GM23248 (cell line): ENCODE measurements around the gene CDHR3. TPM values are rescaled to one million over a fixed set of nuclear protein-coding genes. Genes with fewer than 3 reads are reported as not detected.

ENCODE experiments used
- DNase-seq: peaks from one replicate; pipeline ENCODE4 v3.0.0-alpha.2; 2015
- H2AFZ ChIP-seq: fragments of 200-600 bp; sonication (generic); 2 replicates; pipeline ENCODE4 v1.6.1; 2016; ENCODE audit warnings: antibody characterized with exemption
- H3F3A ChIP-seq: fragments of 200-600 bp; sonication (generic); 2 replicates; pipeline ENCODE4 v1.6.1; 2016; ENCODE audit warnings: mild to moderate bottlenecking, antibody characterized with exemption, mixed run types; ENCODE audit not compliant: insufficient read depth
- H3K27ac ChIP-seq: fragments of 200-600 bp; sonication (generic); 2 replicates; pipeline ENCODE4 v1.5.1; 2016; ENCODE audit warnings: mild to moderate bottlenecking
- H3K27me3 ChIP-seq: fragments of 200-600 bp; sonication (generic); replicated peaks from 2 replicates; pipeline ENCODE4 v1.6.1; 2016; ENCODE audit warnings: mild to moderate bottlenecking; ENCODE audit not compliant: insufficient read depth
- H3K36me3 ChIP-seq: fragments of 200-600 bp; sonication (generic); 2 replicates; pipeline ENCODE4 v1.6.1; 2016; ENCODE audit warnings: low read depth, mild to moderate bottlenecking
- H3K4me1 ChIP-seq: fragments of 200-600 bp; sonication (generic); 2 replicates; pipeline ENCODE4 v1.6.1; 2016; ENCODE audit warnings: mild to moderate bottlenecking; ENCODE audit not compliant: insufficient read depth
- H3K4me2 ChIP-seq: fragments of 200-600 bp; sonication (generic); one replicate; pipeline ENCODE4 v1.6.1; 2016; ENCODE audit warnings: mild to moderate bottlenecking; ENCODE audit not compliant: unreplicated experiment
- H3K4me3 ChIP-seq: fragments of 200-600 bp; sonication (generic); 2 replicates; pipeline ENCODE4 v1.5.1; 2016; ENCODE audit warnings: mild to moderate bottlenecking
- H3K79me2 ChIP-seq: fragments of 200-600 bp; sonication (generic); 2 replicates; pipeline ENCODE4 v1.6.1; 2016; ENCODE audit warnings: mild to moderate bottlenecking; ENCODE audit not compliant: insufficient read depth
- H3K9ac ChIP-seq: fragments of 200-600 bp; sonication (generic); 2 replicates; pipeline ENCODE4 v1.6.1; 2016; ENCODE audit warnings: mild to moderate bottlenecking
- H3K9me2 ChIP-seq: fragments of 200-600 bp; sonication (generic); 2 replicates; pipeline ENCODE4 v1.6.1; 2016; ENCODE audit warnings: mixed run types, mild to moderate bottlenecking, moderate library complexity; ENCODE audit not compliant: insufficient read depth
- H3K9me3 ChIP-seq: fragments of 200-600 bp; sonication (generic); one replicate; pipeline ENCODE4 v1.6.1; 2017; ENCODE audit warnings: low read depth
- H4K20me1 ChIP-seq: fragments of 200-600 bp; sonication (generic); 2 replicates; pipeline ENCODE4 v1.6.0; 2016; ENCODE audit not compliant: insufficient read depth
- EZH2 ChIP-seq: fragments of 200-600 bp; sonication (generic); IDR thresholded peaks from 2 replicates; pipeline ENCODE4 v1.6.1; 2018; ENCODE audit warnings: antibody characterized with exemption, mild to moderate bottlenecking; ENCODE audit not compliant: insufficient read depth, poor library complexity, severe bottlenecking
- EZH2phosphoT487 ChIP-seq: fragments of 200-600 bp; sonication (generic); IDR thresholded peaks from 2 replicates; pipeline ENCODE4 v1.6.1; 2018; ENCODE audit warnings: antibody characterized with exemption, moderate library complexity, mild to moderate bottlenecking, low read depth; ENCODE audit not compliant: insufficient read depth
- WGBS, 2 experiments: methylation state at CpG; one replicate each; pipeline ENCODE4 v1.1.6; 2015 to 2017; ENCODE audit warnings: low lambda C conversion rate in 2 of 2, low coverage in 1 of 2; ENCODE audit errors: missing lambda C conversion rate in 2 of 2; 5-methylcytosine and 5-hydroxymethylcytosine counted together
- in situ Hi-C: fragments of 300-500 bp; cut with MboI; formaldehyde crosslinking; loops from 2 replicates; pipeline ENCODE4 v1.15.0; 2020
- polyA plus RNA-seq: library from polyadenylated mRNA; unstranded; fragments of >200 nt; fragmentation: Nextera tagmentation; extraction: Ambion mirVana; gene quantifications from 2 replicates; pipeline ENCODE4 v1.2.1, GENCODE V29; 2016
- total RNA-seq: library from RNA; depleted of rRNA; stranded (reverse); fragments of >200 nt; shearing (Covaris generic); gene quantifications from 2 replicates; pipeline ENCODE4 v1.2.3, GENCODE V29; 2014

Gene CDHR3
- total and polyA plus RNA-seq, 2 experiments from 2014 or later = 2.6 to 3.6 TPM

- Histone ChIP-seq H3K4me2 (no peak overlapping the region), H3K9ac (no peak overlapping the region), H3K36me3 (no peaks in the 10 kb centered on the region), H2AFZ (no peak overlapping the region), H3F3A (no peaks in the 10 kb centered on the region), H3K4me1 (no peaks in the 10 kb centered on the region), H3K79me2 (no peaks in the 10 kb centered on the region), H3K9me3 (no peaks in the 10 kb centered on the region), H4K20me1 (no peaks in the 10 kb centered on the region), H3K27me3 (no peaks in the 10 kb centered on the region), H3K9me2 (no peaks in the 10 kb centered on the region), H3K27ac (no peak overlapping the region), H3K4me3 (no peak overlapping the region)
- in situ Hi-C loops = no loop called here
- DNase-seq = no peak
- TF ChIP-seq EZH2 = no peak
- TF ChIP-seq EZH2phosphoT487 = no peak
- WGBS, 2 experiments = 75 to 78% methylated on average over 10 of the region's 10 CpGs
These were observed 68.4 kb downstream of the CDHR3 start for GRCh38 chr7:106031300-106032035.

- Histone ChIP-seq H2AFZ (no peak overlapping the region), H3K79me2 (no peaks in the 10 kb centered on the region)
- 75 to 89% methylated on average over 3 of the region's 3 CpGs for WGBS, 2 experiments
These were observed 69.2 kb downstream of the CDHR3 start for GRCh38 chr7:106032295-106032694.

GRCh38 chr7:106033735-106034134, 70.7 kb downstream of the CDHR3 start:
- H3K4me3 ChIP-seq = no peak overlapping the region
- H2AFZ ChIP-seq = no peak overlapping the region
- DNase-seq = no peak
- H3K36me3 ChIP-seq = no peaks in the 10 kb centered on the region
- H3K4me1 ChIP-seq = 0 out of 2 replicates have a peak, but pooled peaks cover under 1% of the 10 kb centered on the region
- H3K79me2 ChIP-seq = no peaks in the 10 kb centered on the region
- no peaks in the 10 kb centered on the region for H3K9me3 ChIP-seq
- 0 out of 2 replicates have a peak, but pooled peaks cover 1% of the 10 kb centered on the region for H3F3A ChIP-seq
- no peak overlapping the region for H3K4me2 ChIP-seq
- TF ChIP-seq EZH2 = no peak
- no peak for TF ChIP-seq EZH2phosphoT487
- no peak overlapping the region for H3K9ac ChIP-seq
- no peak overlapping the region for H3K27ac ChIP-seq
- H4K20me1 ChIP-seq = no peaks in the 10 kb centered on the region
- H3K27me3 ChIP-seq = no peaks in the 10 kb centered on the region
- no peaks in the 10 kb centered on the region for H3K9me2 ChIP-seq
- in situ Hi-C loops = no loop called here

More at GRCh38 chr7:106032295-106032694, 69.2 kb downstream of the CDHR3 start:
- no peaks in the 10 kb centered on the region for H3K4me1 ChIP-seq
- DNase-seq = no peak
- no peaks in the 10 kb centered on the region for H4K20me1 ChIP-seq
- no peaks in the 10 kb centered on the region for H3F3A ChIP-seq
- H3K27me3 ChIP-seq = no peaks in the 10 kb centered on the region
- no peak overlapping the region for H3K4me2 ChIP-seq
- in situ Hi-C loops = no loop called here
- no peak overlapping the region for H3K9ac ChIP-seq
- H3K4me3 ChIP-seq = no peak overlapping the region
- H3K27ac ChIP-seq = no peak overlapping the region
- H3K9me2 ChIP-seq = no peaks in the 10 kb centered on the region
- H3K36me3 ChIP-seq = no peaks in the 10 kb centered on the region
- no peaks in the 10 kb centered on the region for H3K9me3 ChIP-seq
- TF ChIP-seq EZH2phosphoT487 (no peak), EZH2 (no peak)

- in situ Hi-C loops = no loop called here
- H3K4me2 ChIP-seq = no peak overlapping the region
- no peaks in the 10 kb centered on the region for H3K79me2 ChIP-seq
- no peak overlapping the region for H3K4me3 ChIP-seq
- DNase-seq = no peak
- WGBS, 2 experiments = 89 to 92% methylated on average over 2 of the region's 2 CpGs
- no peaks in the 10 kb centered on the region for H3K36me3 ChIP-seq
- TF ChIP-seq EZH2phosphoT487 = no peak
- no peak for TF ChIP-seq EZH2
- no peaks in the 10 kb centered on the region for H3K9me2 ChIP-seq
- H3K27ac ChIP-seq = no peak overlapping the region
- H2AFZ ChIP-seq = no peak overlapping the region
- no peaks in the 10 kb centered on the region for H4K20me1 ChIP-seq
- H3F3A ChIP-seq = peaks cover 8% of the 10 kb centered on the region; the same call in 1 of the 2 replicates
- no peaks in the 10 kb centered on the region for H3K27me3 ChIP-seq
- H3K9ac ChIP-seq = no peak overlapping the region
- peaks cover 7% of the 10 kb centered on the region for H3K4me1 ChIP-seq
- no peaks in the 10 kb centered on the region for H3K9me3 ChIP-seq
These were observed 71.3 kb downstream of the CDHR3 start for GRCh38 chr7:106034383-106034782.

GRCh38 chr7:106035568-106035967, 72.5 kb downstream of the CDHR3 start:
- H2AFZ ChIP-seq = no peak overlapping the region
- no peaks in the 10 kb centered on the region for H3K79me2 ChIP-seq
- no peak overlapping the region for H3K9ac ChIP-seq
- TF ChIP-seq EZH2 = no peak
- TF ChIP-seq EZH2phosphoT487 = no peak
- no peak for DNase-seq
- H3K36me3 ChIP-seq = no peaks in the 10 kb centered on the region
- no peak overlapping the region for H3K4me3 ChIP-seq
- peaks cover 15% of the 10 kb centered on the region for H3F3A ChIP-seq
- H3K4me1 ChIP-seq = peaks cover 17% of the 10 kb centered on the region
- no peaks in the 10 kb centered on the region for H3K9me3 ChIP-seq
- in situ Hi-C loops = no loop called here
- no peaks in the 10 kb centered on the region for H3K27me3 ChIP-seq
- H4K20me1 ChIP-seq = no peaks in the 10 kb centered on the region
- 89% methylated on average over 8 of the region's 8 CpGs for WGBS, 2 experiments
- no peaks in the 10 kb centered on the region for H3K9me2 ChIP-seq
- H3K27ac ChIP-seq = no peak overlapping the region
- H3K4me2 ChIP-seq = no peak overlapping the region
